Occipital lobe (tissue), 2 donors: ENCODE measurements around the gene PHGDH. TPM values are rescaled to one million over a fixed set of nuclear protein-coding genes. Genes with fewer than 3 reads are reported as not detected.
"Not testable (repeated sequence)": the region's sequence is repeated elsewhere in the genome, so short reads cannot be mapped to it uniquely, and the experiment has no call there.

Source experiments
- DNase-seq: peaks from one replicate; lab custom pipeline; 2025; lab: John Stamatoyannopoulos, UW
- total RNA-seq: library from RNA; depleted of rRNA; stranded (reverse); fragments of >200 nt; gene quantifications from one replicate; pipeline ENCODE4 v1.2.3, GENCODE V29; 2014

Gene PHGDH
- 19.0 TPM for total RNA-seq

GRCh38 chr1:119711804-119712341, at the start of gene PHGDH:
PHGDH (plus strand) TSS chr1:119711934; CDS start chr1:119712023, 89 bp downstream.
- peak; percentile 41 for DNase-seq

GRCh38 chr1:119662034-119662437, 49.7 kb upstream of the PHGDH start:
- DNase-seq: no peak

- DNase-seq: no peak
Measured at GRCh38 chr1:119664067-119664466, 47.7 kb upstream of the PHGDH start.

- DNase-seq: no peak
Measured at GRCh38 chr1:119667173-119667572, 44.6 kb upstream of the PHGDH start.

- DNase-seq: no peak
Measured at GRCh38 chr1:119670898-119671297, 40.8 kb upstream of the PHGDH start.

- no peak for DNase-seq
Measured at GRCh38 chr1:119673171-119673940, 38.4 kb upstream of the PHGDH start.

GRCh38 chr1:119674111-119674526, 37.6 kb upstream of the PHGDH start:
- no peak for DNase-seq

- DNase-seq: peak; percentile 6
Measured at GRCh38 chr1:119674835-119675289, 36.9 kb upstream of the PHGDH start.

GRCh38 chr1:119675349-119676345, 36.1 kb upstream of the PHGDH start:
- DNase-seq: peak; percentile 56

GRCh38 chr1:119676571-119677206, 35.0 kb upstream of the PHGDH start:
- no peak for DNase-seq

GRCh38 chr1:119679223-119679622, 32.5 kb upstream of the PHGDH start:
- DNase-seq: no peak

- no peak for DNase-seq
Measured at GRCh38 chr1:119680193-119680592, 31.5 kb upstream of the PHGDH start.

- no peak for DNase-seq
Measured at GRCh38 chr1:119680723-119681122, 31.0 kb upstream of the PHGDH start.

GRCh38 chr1:119681560-119681959, 30.2 kb upstream of the PHGDH start:
- DNase-seq: no peak

- DNase-seq: no peak
Measured at GRCh38 chr1:119682141-119682540, 29.6 kb upstream of the PHGDH start.

GRCh38 chr1:119683893-119684292, 27.8 kb upstream of the PHGDH start:
- no peak for DNase-seq

GRCh38 chr1:119686661-119687060, 25.1 kb upstream of the PHGDH start:
- DNase-seq: no peak

- DNase-seq: no peak
Measured at GRCh38 chr1:119687434-119688079, 24.2 kb upstream of the PHGDH start.

GRCh38 chr1:119688810-119689209, 22.9 kb upstream of the PHGDH start:
- no peak for DNase-seq

- no peak for DNase-seq
Measured at GRCh38 chr1:119689511-119689910, 22.2 kb upstream of the PHGDH start.

GRCh38 chr1:119696863-119697262, 14.9 kb upstream of the PHGDH start:
- not testable (repeated sequence) for DNase-seq
